ENCODE data around the gene ACTN2.
"Not testable (repeated sequence)": the region's sequence is repeated elsewhere in the genome, so short reads cannot be mapped to it uniquely, and the experiment has no call there.

DNA sequence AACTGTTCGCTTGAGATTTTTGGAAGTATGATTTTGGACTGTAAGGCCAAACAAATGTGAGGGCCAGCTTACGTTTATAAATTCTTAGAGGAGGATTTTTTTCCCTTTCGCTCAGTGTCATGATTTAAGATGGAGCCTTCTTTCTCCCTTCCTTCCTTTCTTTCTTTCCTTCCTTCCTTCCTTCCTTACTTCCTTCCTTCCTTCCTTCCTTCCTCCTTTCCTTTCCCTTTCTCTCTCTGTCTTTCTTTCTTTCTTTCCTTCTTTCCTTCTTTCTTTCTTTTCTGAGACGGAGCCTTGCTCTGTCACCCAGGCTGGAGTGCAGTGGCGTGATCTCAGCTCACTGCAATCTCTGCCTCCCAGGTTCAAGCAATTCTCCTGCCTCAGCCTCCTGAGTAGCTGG is 17.4 kb upstream of the ACTN2 start:
- TF ChIP-seq, protein P1, sequence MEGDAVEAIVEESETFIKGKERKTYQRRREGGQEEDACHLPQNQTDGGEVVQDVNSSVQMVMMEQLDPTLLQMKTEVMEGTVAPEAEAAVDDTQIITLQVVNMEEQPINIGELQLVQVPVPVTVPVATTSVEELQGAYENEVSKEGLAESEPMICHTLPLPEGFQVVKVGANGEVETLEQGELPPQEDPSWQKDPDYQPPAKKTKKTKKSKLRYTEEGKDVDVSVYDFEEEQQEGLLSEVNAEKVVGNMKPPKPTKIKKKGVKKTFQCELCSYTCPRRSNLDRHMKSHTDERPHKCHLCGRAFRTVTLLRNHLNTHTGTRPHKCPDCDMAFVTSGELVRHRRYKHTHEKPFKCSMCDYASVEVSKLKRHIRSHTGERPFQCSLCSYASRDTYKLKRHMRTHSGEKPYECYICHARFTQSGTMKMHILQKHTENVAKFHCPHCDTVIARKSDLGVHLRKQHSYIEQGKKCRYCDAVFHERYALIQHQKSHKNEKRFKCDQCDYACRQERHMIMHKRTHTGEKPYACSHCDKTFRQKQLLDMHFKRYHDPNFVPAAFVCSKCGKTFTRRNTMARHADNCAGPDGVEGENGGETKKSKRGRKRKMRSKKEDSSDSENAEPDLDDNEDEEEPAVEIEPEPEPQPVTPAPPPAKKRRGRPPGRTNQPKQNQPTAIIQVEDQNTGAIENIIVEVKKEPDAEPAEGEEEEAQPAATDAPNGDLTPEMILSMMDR (IDR thresholded peaks at IDR 0.05) = not testable (repeated sequence)
- TF ChIP-seq POLR2A (IDR thresholded peaks at IDR 0.05) = not testable (repeated sequence)
